22Rv1 (cell line): ENCODE measurements around the gene CD300LD.
"Not testable (repeated sequence)": the region's sequence is repeated elsewhere in the genome, so short reads cannot be mapped to it uniquely, and the experiment has no call there.

Experiments used
- H3K27ac ChIP-seq: fragments of 450-650 bp; 2 replicates; pipeline ENCODE4 v1.5.1; 2017
- ZFX ChIP-seq: fragments of 450-650 bp; IDR thresholded peaks from 2 replicates; pipeline ENCODE4 v1.6.1; 2017; ENCODE audit warnings: antibody characterized with exemption, borderline replicate concordance
- TF ChIP-seq, protein P1 (sequence below): fragments of 450-650 bp; IDR thresholded peaks from 2 replicates; pipeline ENCODE4 v1.5.1; 2017; ENCODE audit warnings: mild to moderate bottlenecking

CD300LD gene

DNA sequence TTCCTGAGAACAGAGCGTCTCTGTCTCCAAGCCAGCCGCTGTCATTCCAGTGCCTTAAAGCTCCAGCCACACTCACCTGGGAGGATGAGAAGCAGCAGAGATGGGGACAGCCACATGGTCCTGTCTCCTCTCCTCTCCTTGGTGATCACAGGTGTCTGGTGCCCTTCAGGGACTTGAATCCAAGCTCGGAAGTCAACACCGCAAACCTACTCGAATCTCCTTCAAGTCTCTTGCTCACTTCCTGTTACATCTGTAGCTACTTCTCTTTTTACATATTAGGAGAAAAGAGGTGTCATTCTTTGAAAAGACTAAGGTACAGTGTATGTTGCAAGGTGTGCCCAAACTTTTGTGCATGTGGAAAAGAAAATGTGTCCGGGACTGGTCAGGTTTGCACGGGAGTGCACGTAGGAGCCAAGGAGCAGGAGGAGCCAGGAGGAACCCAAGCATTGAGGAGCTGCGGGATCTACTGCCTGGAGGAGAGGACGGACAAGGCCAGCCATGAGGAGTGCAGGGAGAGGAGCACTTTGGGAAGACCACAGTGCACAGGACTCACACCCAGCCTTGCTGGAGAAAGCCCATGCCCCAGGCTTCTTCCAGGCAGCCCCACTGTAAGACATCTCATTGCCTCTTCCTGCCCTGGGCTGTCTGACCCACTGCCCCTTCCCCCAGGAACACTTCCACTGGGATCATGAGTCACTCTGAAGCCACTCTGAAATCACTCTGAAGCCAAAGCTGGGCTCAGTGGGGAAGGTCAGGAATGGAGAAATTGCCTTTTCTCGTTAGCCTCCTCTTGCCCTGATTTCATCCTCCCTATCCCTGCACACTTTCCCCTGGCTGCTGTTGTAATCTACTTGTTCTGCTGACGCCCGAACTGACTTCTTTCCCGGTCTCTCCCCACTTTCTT is at the start of gene CD300LD:
Gene CD300LD (minus strand): TSS at position 197 of the 904 bp plus-strand sequence. CDS start 81 bp downstream, at position 116.
- no peak within 1 kb of the TSS for H3K27ac ChIP-seq
- TF ChIP-seq, protein P1, sequence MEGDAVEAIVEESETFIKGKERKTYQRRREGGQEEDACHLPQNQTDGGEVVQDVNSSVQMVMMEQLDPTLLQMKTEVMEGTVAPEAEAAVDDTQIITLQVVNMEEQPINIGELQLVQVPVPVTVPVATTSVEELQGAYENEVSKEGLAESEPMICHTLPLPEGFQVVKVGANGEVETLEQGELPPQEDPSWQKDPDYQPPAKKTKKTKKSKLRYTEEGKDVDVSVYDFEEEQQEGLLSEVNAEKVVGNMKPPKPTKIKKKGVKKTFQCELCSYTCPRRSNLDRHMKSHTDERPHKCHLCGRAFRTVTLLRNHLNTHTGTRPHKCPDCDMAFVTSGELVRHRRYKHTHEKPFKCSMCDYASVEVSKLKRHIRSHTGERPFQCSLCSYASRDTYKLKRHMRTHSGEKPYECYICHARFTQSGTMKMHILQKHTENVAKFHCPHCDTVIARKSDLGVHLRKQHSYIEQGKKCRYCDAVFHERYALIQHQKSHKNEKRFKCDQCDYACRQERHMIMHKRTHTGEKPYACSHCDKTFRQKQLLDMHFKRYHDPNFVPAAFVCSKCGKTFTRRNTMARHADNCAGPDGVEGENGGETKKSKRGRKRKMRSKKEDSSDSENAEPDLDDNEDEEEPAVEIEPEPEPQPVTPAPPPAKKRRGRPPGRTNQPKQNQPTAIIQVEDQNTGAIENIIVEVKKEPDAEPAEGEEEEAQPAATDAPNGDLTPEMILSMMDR, result no peak
- TF ChIP-seq ZFX, result no peak

GRCh38 chr17:74641224-74641957 is 49.3 kb upstream of the CD300LD start:
- H3K27ac ChIP-seq, result no peak overlapping the region
- TF ChIP-seq, protein P1, result no peak
- TF ChIP-seq ZFX, result no peak

DNA sequence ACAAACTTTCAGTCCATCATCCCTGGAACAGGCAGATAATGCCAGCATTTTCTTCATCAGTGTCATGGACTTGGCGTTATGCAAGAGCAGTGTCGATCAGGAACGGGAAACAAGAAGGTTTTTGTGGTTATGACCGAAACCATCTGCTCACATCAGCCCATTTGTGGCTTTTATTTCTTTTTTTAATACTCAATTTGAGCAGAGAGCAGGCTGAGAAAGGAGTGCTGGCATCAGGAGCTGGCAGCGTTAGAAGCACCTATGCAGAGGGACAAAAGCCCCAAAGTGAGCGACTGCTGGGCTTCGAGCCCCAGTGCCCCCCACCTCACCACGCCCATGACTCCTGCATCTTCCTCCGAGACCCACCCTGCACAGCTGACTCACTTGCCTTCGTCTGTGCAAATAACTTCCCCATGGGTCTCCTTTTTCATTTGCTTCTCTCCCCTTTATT is 47.6 kb upstream of the CD300LD start:
- TF ChIP-seq, protein P1, result no peak
- no peak for TF ChIP-seq ZFX
- H3K27ac ChIP-seq, result no peak overlapping the region

DNA sequence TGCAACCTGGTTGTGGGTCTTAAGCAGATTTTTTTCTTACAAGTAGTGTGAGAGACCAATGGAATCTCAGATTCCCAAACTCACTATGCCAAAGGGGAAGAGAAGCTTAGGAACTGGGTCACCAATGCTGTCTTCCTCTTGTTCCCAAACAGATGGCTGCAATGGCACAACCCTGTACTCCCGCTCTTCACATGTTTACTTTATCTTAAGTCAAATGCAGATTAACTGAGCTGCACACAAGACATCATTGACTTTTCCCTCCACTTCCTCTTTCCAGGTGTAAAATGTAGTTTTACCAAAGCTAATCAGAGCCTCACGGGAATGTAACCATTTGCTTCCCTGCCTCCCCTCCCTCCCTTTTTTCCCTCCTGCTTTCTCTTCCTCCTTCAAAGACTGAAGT is 45.8 kb upstream of the CD300LD start:
- H3K27ac ChIP-seq, result no peak overlapping the region
- TF ChIP-seq, protein P1, result no peak
- no peak for TF ChIP-seq ZFX

DNA sequence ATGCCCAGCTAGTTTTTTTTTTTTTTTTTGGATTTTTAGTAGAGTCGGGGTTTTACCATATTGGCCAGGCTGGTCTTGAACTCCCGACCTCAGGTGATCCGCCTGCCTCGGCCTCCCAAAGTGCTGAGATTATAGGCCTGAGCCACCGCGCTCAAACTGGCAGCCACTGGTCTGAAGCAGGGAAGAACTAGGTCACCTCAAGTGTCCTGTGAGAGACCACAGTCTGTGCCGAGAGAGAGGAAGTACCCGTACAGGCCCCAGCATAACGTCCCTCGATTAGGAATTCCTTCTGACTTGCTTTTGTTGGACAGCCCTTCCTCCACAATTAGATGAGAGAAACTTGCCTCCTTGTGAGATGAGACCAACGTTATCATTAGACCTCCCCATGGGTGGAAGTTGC is 45.2 kb upstream of the CD300LD start:
- no peak for TF ChIP-seq ZFX
- TF ChIP-seq, protein P1, result no peak
- H3K27ac ChIP-seq, result no peak overlapping the region

- not testable (repeated sequence) for H3K27ac ChIP-seq
Measured at GRCh38 chr17:74636541-74637085, 44.5 kb upstream of the CD300LD start.

DNA sequence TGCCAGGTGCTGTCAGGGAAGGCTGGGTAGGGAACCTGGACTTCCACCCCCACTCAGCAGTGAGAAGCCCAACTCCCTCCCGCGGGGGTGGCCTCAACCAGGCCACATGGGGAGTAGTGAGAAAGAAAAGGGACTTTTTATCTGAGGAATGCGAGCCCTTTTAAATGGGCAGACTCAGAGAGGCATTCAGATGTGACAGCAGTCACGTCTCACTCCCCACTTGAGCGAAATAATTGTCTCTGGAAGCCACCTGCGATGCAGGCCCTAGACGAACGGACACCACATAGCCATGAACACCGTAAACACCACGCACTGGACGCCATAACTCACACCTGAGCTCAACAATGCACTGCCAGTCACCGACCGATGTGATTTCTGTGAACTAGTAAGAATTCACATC is 43.3 kb upstream of the CD300LD start:
- TF ChIP-seq, protein P1, result no peak
- TF ChIP-seq ZFX, result no peak
- H3K27ac ChIP-seq, result no peak overlapping the region
